ENCODE results near the gene SWSAP1. TPM values are rescaled to one million over a fixed set of nuclear protein-coding genes. Genes with fewer than 3 reads are reported as not detected.

SWSAP1 gene
- total and polyA plus RNA-seq, 9 of the 15 experiments (the other 6 are each of a cell fraction or from before 2014, with no cell fraction given), result 0.18 to 2.8 (median 1.7) TPM

- TF ChIP-seq E4F1 (CRISPR knock-in tag; IDR thresholded peaks at IDR 0.05; ENCODE audit: borderline replicate concordance) (no peak), SRF (CRISPR knock-in tag; IDR thresholded peaks at IDR 0.05) (no peak), POU5F1 (IDR thresholded peaks at IDR 0.05; ENCODE audit: borderline replicate concordance, low read depth, low read length, partially characterized antibody) (no peak), CBX3 (IDR thresholded peaks at IDR 0.05; ENCODE audit: borderline replicate concordance in 1 of 2, low read length in 2 of 2) (peak in 1 of 2 experiments; percentile 47; a peak in 1 of 3 replicates), ZNF609 (CRISPR knock-in tag; IDR thresholded peaks at IDR 0.05; ENCODE audit: borderline replicate concordance) (no peak), MAFK (IDR thresholded peaks at IDR 0.05; ENCODE audit: low read length) (no peak), KDM1A (IDR thresholded peaks at IDR 0.05) (peak in 1 of 2 experiments; percentile 65; a peak in 1 of 4 replicates), RBM15 (IDR thresholded peaks at IDR 0.05; ENCODE audit: insufficient read depth, low read length) (no peak), ZKSCAN1 (IDR thresholded peaks at IDR 0.05; ENCODE audit: low read depth, low read length) (no peak), ZNF551 (CRISPR knock-in tag; IDR thresholded peaks at IDR 0.05) (no peak), ATF2 (CRISPR knock-in tag; IDR thresholded peaks at IDR 0.05) (no peak), ZNF121 (CRISPR knock-in tag; conservative IDR thresholded peaks at IDR 0.05) (peak; percentile 70), ETV6 (IDR thresholded peaks at IDR 0.05; ENCODE audit: borderline replicate concordance in 1 of 2, low read depth in 2 of 2, low read length in 1 of 2) (no peak), ETV6 (CRISPR knock-in tag; IDR thresholded peaks at IDR 0.05; ENCODE audit: borderline replicate concordance) (0 out of 2 replicates have a peak, but pooled peaks have one; percentile 33), MED1 (CRISPR knock-in tag; IDR thresholded peaks at IDR 0.05; ENCODE audit: borderline replicate concordance) (no peak), ZBTB2 (IDR thresholded peaks at IDR 0.05) (no peak)
Observed at GRCh38 chr19:11382898-11383705, 8.6 kb downstream of the SWSAP1 start (continued).
